Endothelial cell of umbilical vein (primary cell): ENCODE data around the gene NDUFS5. TPM values are rescaled to one million over a fixed set of nuclear protein-coding genes. Genes with fewer than 3 reads are reported as not detected.

ENCODE experiments used
- BruUV-seq: library from RNA; stranded (reverse); fragments of 400-500 nt; replicated peaks from 2 replicates; lab custom pipeline; 2021; lab: Mats Ljungman, UMichigan
- CTCF ChIA-PET: fragments of 300-600, 350-600 bp; sonication (Branson Sonifier 250); formaldehyde crosslinking; loops from one replicate; lab custom pipeline; 2021; ENCODE audit warnings: antibody characterized with exemption, inconsistent platforms; lab: Charles Lee
- POLR2A ChIA-PET: fragments of 300-600, 350-600 bp; sonication (Branson Sonifier 250); formaldehyde crosslinking; loops from one replicate; lab custom pipeline; 2021; ENCODE audit warnings: antibody characterized with exemption, inconsistent platforms; lab: Charles Lee
- DNase-seq: peaks from one replicate; pipeline ENCODE4 v3.0.0-alpha.2; 2011; ENCODE audit warnings: low read depth, low spot score
- FAIRE-seq: peaks from 2 replicates; lab custom pipeline; 2011; peaks lifted over from hg19 to GRCh38; lab: Jason Lieb, UNC
- H2AFZ ChIP-seq: 2 replicates; pipeline ENCODE4 v1.6.0; 2012; ENCODE audit warnings: low read depth, low read length, control low read depth, inconsistent platforms
- H3K27ac ChIP-seq: 2 replicates; pipeline ENCODE4 v1.5.1; 2011; ENCODE audit warnings: low read depth, mild to moderate bottlenecking, control low read depth, low read length, moderate library complexity; ENCODE audit not compliant: insufficient read depth
- H3K27me3 ChIP-seq, 2 experiments: 2 replicates each; pipeline versions ENCODE4 v1.6.0 to v1.6.1; 2011; ENCODE audit warnings: low read length in 2 of 2, mixed read lengths in 1 of 2; ENCODE audit not compliant: control insufficient read depth in 2 of 2, insufficient read depth in 2 of 2
- H3K36me3 ChIP-seq, 2 experiments: 2 replicates in 1 of 2; 3 replicates in 1 of 2; pipeline ENCODE4 v1.5.1; 2011; ENCODE audit warnings: low read length in 2 of 2, mild to moderate bottlenecking in 1 of 2, moderate library complexity in 1 of 2; ENCODE audit not compliant: control insufficient read depth in 2 of 2, insufficient read depth in 2 of 2; ENCODE audit errors: extremely low read depth in 1 of 2
- H3K4me1 ChIP-seq: 3 replicates; pipeline ENCODE4 v1.5.1; 2011; ENCODE audit warnings: mild to moderate bottlenecking, low read length; ENCODE audit not compliant: control insufficient read depth, insufficient read depth; ENCODE audit errors: extremely low read depth
- H3K4me2 ChIP-seq: 2 replicates; pipeline ENCODE4 v1.6.1; 2011; ENCODE audit warnings: low read length, control low read depth, mixed read lengths; ENCODE audit not compliant: insufficient read depth
- H3K4me3 ChIP-seq, 3 experiments: fragments of 200-600 bp in 1 of 3; sonication (generic), shearing (Covaris generic) in 1 of 3; replicated peaks in 1 of 3; 2 replicates each; pipeline ENCODE4 v1.5.1; 2011 to 2016; ENCODE audit warnings: control low read depth in 3 of 3, low read length in 3 of 3, mild to moderate bottlenecking in 2 of 3, inconsistent platforms in 1 of 3, low read depth in 1 of 3, moderate library complexity in 1 of 3; ENCODE audit not compliant: insufficient read depth in 1 of 3
- H3K79me2 ChIP-seq: 2 replicates; pipeline ENCODE4 v1.6.0; 2012; ENCODE audit warnings: low read length, inconsistent platforms; ENCODE audit not compliant: control insufficient read depth, insufficient read depth
- H3K9ac ChIP-seq: replicated peaks from 2 replicates; pipeline ENCODE3; 2011; ENCODE audit warnings: low read length, control low read depth; ENCODE audit not compliant: insufficient read depth; ENCODE audit errors: extremely low read depth
- H3K9me1 ChIP-seq: replicated peaks from 3 replicates; pipeline ENCODE4 v1.6.0; 2011; ENCODE audit warnings: mild to moderate bottlenecking, low read length; ENCODE audit not compliant: control insufficient read depth, insufficient read depth; ENCODE audit errors: extremely low read depth
- H3K9me3 ChIP-seq: replicated peaks from 2 replicates; pipeline ENCODE4 v1.5.1; 2012; ENCODE audit warnings: low read length, inconsistent platforms; ENCODE audit not compliant: control insufficient read depth, insufficient read depth
- H4K20me1 ChIP-seq: replicated peaks from 2 replicates; pipeline ENCODE3; 2011; ENCODE audit warnings: mild to moderate bottlenecking, low read length; ENCODE audit not compliant: control insufficient read depth, insufficient read depth; ENCODE audit errors: extremely low read depth
- EZH2 ChIP-seq: IDR thresholded peaks from 2 replicates; pipeline ENCODE4 v1.6.1; 2012; ENCODE audit warnings: borderline replicate concordance, low read depth, mild to moderate bottlenecking, moderate library complexity, low read length, inconsistent platforms; ENCODE audit not compliant: severe bottlenecking
- FOS ChIP-seq: IDR thresholded peaks from 2 replicates; pipeline ENCODE4 v1.6.1; 2011; ENCODE audit warnings: mild to moderate bottlenecking, low read length, moderate library complexity, borderline replicate concordance; ENCODE audit not compliant: insufficient read depth
- GATA2 ChIP-seq: IDR thresholded peaks from 2 replicates; pipeline ENCODE4 v1.7.0; 2011; ENCODE audit warnings: low read depth, mild to moderate bottlenecking, moderate library complexity, mixed read lengths, low read length; ENCODE audit not compliant: insufficient read length, insufficient read depth
- JUN ChIP-seq: IDR thresholded peaks from 2 replicates; pipeline ENCODE4 v1.6.1; 2011; ENCODE audit warnings: borderline replicate concordance, low read depth; ENCODE audit not compliant: insufficient read length, insufficient read depth
- MYC ChIP-seq: IDR thresholded peaks from one replicate; pipeline ENCODE4 v1.6.1; 2011; ENCODE audit warnings: mild to moderate bottlenecking, low read depth, low read length
- POLR2A ChIP-seq: IDR thresholded peaks from 2 replicates; pipeline ENCODE4 v1.6.1; 2012; ENCODE audit warnings: low read depth, mild to moderate bottlenecking, control low read depth, low read length
- POLR2AphosphoS5 ChIP-seq: IDR thresholded peaks from 2 replicates; pipeline ENCODE4 v1.6.1; 2012; ENCODE audit warnings: low read depth, mild to moderate bottlenecking, control low read depth, low read length, moderate library complexity; ENCODE audit not compliant: insufficient read depth
- dilution Hi-C: fragments of 300-500 bp; cut with MboI; formaldehyde crosslinking; loops from one replicate; pipeline ENCODE4 v1.15.0; 2019; ENCODE audit warnings: low sequenced_read_pairs; ENCODE audit not compliant: extremely low pct_ligation_motif_present
- intact Hi-C: fragments of 100-400 bp; cut with micrococcal nuclease; formaldehyde crosslinking; loops from one replicate; pipeline ENCODE4 v1.10.0; 2022
- polyA plus RNA-seq, 4 experiments: library from polyadenylated mRNA; depleted of rRNA in 3 of 4; stranded (reverse) in 3 of 4; unstranded in 1 of 4; fragments of >200 nt; gene quantifications; 2 replicates each; pipeline versions ENCODE4 v1.2.1 to v1.2.3, GENCODE V29; 2011 to 2012; ENCODE audit warnings: missing spikeins in 1 of 4
- total RNA-seq: library from RNA; stranded (reverse); gene quantifications from 2 replicates; pipeline ENCODE4 v1.2.3, GENCODE V29; 2021
- TF ChIP-seq, protein P1 (sequence below), 2 donors: IDR thresholded peaks; 1 replicate in 1 of 2; 2 replicates in 1 of 2; pipeline ENCODE4 v1.5.1; 2011; ENCODE audit warnings: low read length in 2 of 2, mild to moderate bottlenecking in 2 of 2, moderate library complexity in 2 of 2, control low read depth in 1 of 2, inconsistent platforms in 1 of 2, low read depth in 1 of 2; ENCODE audit not compliant: insufficient read depth in 1 of 2; ENCODE audit errors: extremely low read depth in 1 of 2
- TF ChIP-seq, protein P2 (sequence below): IDR thresholded peaks from 2 replicates; pipeline ENCODE4 v1.6.1; 2011; ENCODE audit not compliant: insufficient read depth, insufficient read length

NDUFS5 gene
- total and polyA plus RNA-seq, 2 donors (not counting 3 experiments of a cell fraction or from before 2014, with no cell fraction given), result 327 to 710 TPM

- H3K9ac ChIP-seq, result peak overlapping the region; percentile 78
- CTCF ChIA-PET, result no interaction called here
- peak overlapping the region; percentile 67 for H3K27ac ChIP-seq
- peaks cover 0 to under 1% of the 10 kb centered on the region in 2 experiments for H3K36me3 ChIP-seq
- no peak for TF ChIP-seq EZH2
- TF ChIP-seq GATA2, result no peak
- no peak for TF ChIP-seq FOS
- TF ChIP-seq POLR2A, result no peak
- TF ChIP-seq MYC, result no peak
- TF ChIP-seq, protein P1, sequence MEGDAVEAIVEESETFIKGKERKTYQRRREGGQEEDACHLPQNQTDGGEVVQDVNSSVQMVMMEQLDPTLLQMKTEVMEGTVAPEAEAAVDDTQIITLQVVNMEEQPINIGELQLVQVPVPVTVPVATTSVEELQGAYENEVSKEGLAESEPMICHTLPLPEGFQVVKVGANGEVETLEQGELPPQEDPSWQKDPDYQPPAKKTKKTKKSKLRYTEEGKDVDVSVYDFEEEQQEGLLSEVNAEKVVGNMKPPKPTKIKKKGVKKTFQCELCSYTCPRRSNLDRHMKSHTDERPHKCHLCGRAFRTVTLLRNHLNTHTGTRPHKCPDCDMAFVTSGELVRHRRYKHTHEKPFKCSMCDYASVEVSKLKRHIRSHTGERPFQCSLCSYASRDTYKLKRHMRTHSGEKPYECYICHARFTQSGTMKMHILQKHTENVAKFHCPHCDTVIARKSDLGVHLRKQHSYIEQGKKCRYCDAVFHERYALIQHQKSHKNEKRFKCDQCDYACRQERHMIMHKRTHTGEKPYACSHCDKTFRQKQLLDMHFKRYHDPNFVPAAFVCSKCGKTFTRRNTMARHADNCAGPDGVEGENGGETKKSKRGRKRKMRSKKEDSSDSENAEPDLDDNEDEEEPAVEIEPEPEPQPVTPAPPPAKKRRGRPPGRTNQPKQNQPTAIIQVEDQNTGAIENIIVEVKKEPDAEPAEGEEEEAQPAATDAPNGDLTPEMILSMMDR (IDR thresholded peaks at IDR 0.05; ENCODE audit: extremely low read depth in 1 of 2, insufficient read depth in 1 of 2, low read depth in 1 of 2, low read length in 2 of 2), result no peak
- TF ChIP-seq, protein P2, sequence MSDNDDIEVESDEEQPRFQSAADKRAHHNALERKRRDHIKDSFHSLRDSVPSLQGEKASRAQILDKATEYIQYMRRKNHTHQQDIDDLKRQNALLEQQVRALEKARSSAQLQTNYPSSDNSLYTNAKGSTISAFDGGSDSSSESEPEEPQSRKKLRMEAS, result no peak
- no peak for TF ChIP-seq POLR2AphosphoS5
- no peak for TF ChIP-seq JUN
- intact Hi-C loops (loop anchor here (5.0 kb wide), 1 partner anchor 587 kb away; the partner anchor contains the start of gene PABPC4), dilution Hi-C loops (no loop called here)
- H3K4me1 ChIP-seq, result peaks cover 28% of the 10 kb centered on the region
- H2AFZ ChIP-seq, result peak overlapping the region; percentile 100
- H3K79me2 ChIP-seq, result peaks cover 43% of the 10 kb centered on the region
- BruUV-seq, result no TSS peak
- POLR2A ChIA-PET, result interaction anchor here (0.5 kb wide), 1 partner anchor 1542 kb away, joined by 3 read pairs; no protein-coding TSS in a partner anchor
- DNase-seq (no peak), FAIRE-seq (peak; percentile 40)
- H3K4me2 ChIP-seq, result peak overlapping the region; percentile 86
- H3K27me3 ChIP-seq, result no peaks in the 10 kb centered on the region
- H4K20me1 ChIP-seq, result peaks cover 4% of the 10 kb centered on the region
- no peaks in the 10 kb centered on the region for H3K9me3 ChIP-seq
- no peaks in the 10 kb centered on the region for H3K9me1 ChIP-seq
- H3K4me3 ChIP-seq, result peak overlapping the region in 2 of 3 experiments; percentile 71 to 83
Observed at GRCh38 chr1:38990386-38990737, 35.8 kb upstream of the NDUFS5 start.
